WTC11 (cell line): ENCODE data around the gene JAZF1. TPM values are rescaled to one million over a fixed set of nuclear protein-coding genes. Genes with fewer than 3 reads are reported as not detected.

Experiments
- ATAC-seq: fragments of 200-7000 bp; cut with Tn5 transposase; 2 replicates; pipeline ENCODE4 v1.10.0; 2021; ENCODE audit warnings: mild to moderate bottlenecking, moderate library complexity
- CTCF ChIA-PET: fragments of 300-600 bp; sonication (Branson Sonifier 250); formaldehyde crosslinking; loops from one replicate; lab custom pipeline; 2021; ENCODE audit warnings: antibody characterized with exemption; lab: Charles Lee
- POLR2A ChIA-PET: fragments of 350-600 bp; sonication (Branson Sonifier 250); formaldehyde crosslinking; loops from one replicate; lab custom pipeline; 2021; ENCODE audit warnings: antibody characterized with exemption; lab: Charles Lee
- DNase-seq: peaks from one replicate; pipeline ENCODE4 v3.0.0; 2021; ENCODE audit warnings: low spot score
- H3K27ac Mint-ChIP-seq: 2 replicates; pipeline ENCODE4 v1.8.0; 2021; ENCODE audit warnings: mixed read lengths
- H3K27me3 Mint-ChIP-seq: 2 replicates; pipeline ENCODE4 v1.8.0; 2021; ENCODE audit warnings: low read depth, mild to moderate bottlenecking, moderate library complexity, mixed read lengths
- H3K36me3 Mint-ChIP-seq: 2 replicates; pipeline ENCODE4 v1.8.0; 2021; ENCODE audit warnings: mixed read lengths
- H3K4me1 Mint-ChIP-seq: 2 replicates; pipeline ENCODE4 v1.8.0; 2022; ENCODE audit warnings: mixed read lengths
- H3K4me3 Mint-ChIP-seq: 2 replicates; pipeline ENCODE4 v1.8.0; 2021; ENCODE audit warnings: mild to moderate bottlenecking, moderate library complexity, mixed read lengths
- H3K9me3 Mint-ChIP-seq: 2 replicates; pipeline ENCODE4 v1.8.0; 2021; ENCODE audit warnings: mixed read lengths
- AFF4 ChIP-seq: sonication (generic); formaldehyde crosslinking; IDR thresholded peaks from 2 replicates; pipeline ENCODE4 v1.8.1; 2023; ENCODE audit warnings: mild to moderate bottlenecking, missing genetic modification reagents, borderline replicate concordance
- AR ChIP-seq: fragments of 250-450 bp; sonication (Bioruptor Pico); IDR thresholded peaks from 2 replicates; pipeline ENCODE4 v1.9.0; 2021; ENCODE audit warnings: mild to moderate bottlenecking
- ATF2 ChIP-seq: sonication (generic); formaldehyde crosslinking; IDR thresholded peaks from 2 replicates; pipeline ENCODE4 v1.8.1; 2022; ENCODE audit warnings: low read depth, missing genetic modification reagents, borderline replicate concordance
- CBFB ChIP-seq: sonication (generic); formaldehyde crosslinking; IDR thresholded peaks from 2 replicates; pipeline ENCODE4 v1.8.1; 2022; ENCODE audit warnings: mild to moderate bottlenecking, low read depth, missing genetic modification reagents
- CREB1 ChIP-seq: sonication (generic); formaldehyde crosslinking; IDR thresholded peaks from 2 replicates; pipeline ENCODE4 v1.8.0; 2023; ENCODE audit warnings: mild to moderate bottlenecking, missing genetic modification reagents
- E2F4 ChIP-seq: sonication (generic); formaldehyde crosslinking; IDR thresholded peaks from 2 replicates; pipeline ENCODE4 v1.8.1; 2022; ENCODE audit warnings: low read depth, mild to moderate bottlenecking, moderate library complexity, missing genetic modification reagents, borderline replicate concordance
- ERG ChIP-seq: fragments of 250-450 bp; sonication (Bioruptor Pico); IDR thresholded peaks from 2 replicates; pipeline ENCODE4 v1.8.0; 2021; ENCODE audit warnings: mild to moderate bottlenecking
- ESRRA ChIP-seq: sonication (generic); formaldehyde crosslinking; IDR thresholded peaks from 2 replicates; pipeline ENCODE4 v1.8.1; 2022; ENCODE audit warnings: mild to moderate bottlenecking, missing genetic modification reagents, borderline replicate concordance
- FOXP4 ChIP-seq: sonication (generic); formaldehyde crosslinking; IDR thresholded peaks from 2 replicates; pipeline ENCODE4 v1.8.0; 2022; ENCODE audit warnings: mild to moderate bottlenecking, missing genetic modification reagents
- JUN ChIP-seq: sonication (generic); formaldehyde crosslinking; IDR thresholded peaks from 2 replicates; pipeline ENCODE4 v1.8.0; 2023; ENCODE audit warnings: mild to moderate bottlenecking, missing genetic modification reagents
- MAX ChIP-seq: sonication (generic); formaldehyde crosslinking; IDR thresholded peaks from 2 replicates; pipeline ENCODE4 v1.8.0; 2022; ENCODE audit warnings: mild to moderate bottlenecking, missing genetic modification reagents
- MXD4 ChIP-seq: fragments of 250-450 bp; sonication (Bioruptor Pico); IDR thresholded peaks from 2 replicates; pipeline ENCODE4 v1.8.0; 2021; ENCODE audit warnings: mild to moderate bottlenecking, moderate library complexity, borderline replicate concordance
- NFE2L1 ChIP-seq: sonication (generic); formaldehyde crosslinking; IDR thresholded peaks from 2 replicates; pipeline ENCODE4 v1.8.1; 2023; ENCODE audit warnings: missing genetic modification reagents
- PREB ChIP-seq: sonication (generic); formaldehyde crosslinking; IDR thresholded peaks from 2 replicates; pipeline ENCODE4 v1.8.1; 2022; ENCODE audit warnings: mild to moderate bottlenecking, missing genetic modification reagents, moderate library complexity, borderline replicate concordance
- PRRX2 ChIP-seq: fragments of 250-450 bp; sonication (Bioruptor Pico); IDR thresholded peaks from 2 replicates; pipeline ENCODE4 v1.8.0; 2021; ENCODE audit warnings: mild to moderate bottlenecking
- SMAD4 ChIP-seq: sonication (generic); formaldehyde crosslinking; IDR thresholded peaks from 2 replicates; pipeline ENCODE4 v1.8.0; 2022; ENCODE audit warnings: mild to moderate bottlenecking, missing genetic modification reagents
- SOX15 ChIP-seq: fragments of 250-450 bp; sonication (Bioruptor Pico); IDR thresholded peaks from 2 replicates; pipeline ENCODE4 v1.9.0; 2021; ENCODE audit warnings: mild to moderate bottlenecking
- TCF7 ChIP-seq: sonication (generic); formaldehyde crosslinking; IDR thresholded peaks from 2 replicates; pipeline ENCODE4 v1.8.0; 2022; ENCODE audit warnings: mild to moderate bottlenecking, low read depth, missing genetic modification reagents, moderate library complexity
- TEAD4 ChIP-seq: sonication (generic); formaldehyde crosslinking; IDR thresholded peaks from 2 replicates; pipeline ENCODE4 v1.8.0; 2022; ENCODE audit warnings: mild to moderate bottlenecking, missing genetic modification reagents
- TP53 ChIP-seq: sonication (generic); formaldehyde crosslinking; IDR thresholded peaks from 2 replicates; pipeline ENCODE4 v1.8.1; 2023; ENCODE audit warnings: mild to moderate bottlenecking, missing genetic modification reagents
- ZNF121 ChIP-seq: sonication (generic); formaldehyde crosslinking; IDR thresholded peaks from 2 replicates; pipeline ENCODE4 v1.8.0; 2023; ENCODE audit warnings: missing genetic modification reagents
- ZNF232 ChIP-seq: sonication (generic); formaldehyde crosslinking; IDR thresholded peaks from 2 replicates; pipeline ENCODE4 v1.8.0; 2022; ENCODE audit warnings: mild to moderate bottlenecking, missing genetic modification reagents
- total RNA-seq: library from RNA; stranded (reverse); gene quantifications from 3 replicates; pipeline ENCODE4 v1.2.3, GENCODE V29; 2021

Gene JAZF1
- total RNA-seq, 1 experiment from 2014 or later = 19.0 TPM

GRCh38 chr7:27995228-27995627, 185.4 kb downstream of the JAZF1 start (continued):
- TF ChIP-seq ATF2 (no peak), ESRRA (no peak), AR (CRISPR knock-in tag) (no peak), ZNF121 (no peak), SMAD4 (no peak), NFE2L1 (CRISPR knock-in tag) (no peak), E2F4 (no peak)

- Mint-ChIP-seq H3K4me1 (peaks cover 12% of the 10 kb centered on the region), H3K4me3 (no peak overlapping the region), H3K27ac (no peak overlapping the region), H3K9me3 (no peaks in the 10 kb centered on the region), H3K36me3 (peaks cover 12% of the 10 kb centered on the region), H3K27me3 (no peaks in the 10 kb centered on the region)
- ChIA-PET CTCF (interaction anchor here (0.6 kb wide), 1 partner anchor 99 kb away, joined by 3 read pairs; no protein-coding TSS in a partner anchor), POLR2A (no interaction called here)
- DNase-seq (no peak), ATAC-seq (no peak)
- TF ChIP-seq TP53 (CRISPR knock-in tag) (no peak), CBFB (no peak), ERG (no peak), FOXP4 (no peak), PRRX2 (CRISPR knock-in tag) (no peak), E2F4 (no peak), CREB1 (CRISPR knock-in tag) (no peak), TEAD4 (no peak), MXD4 (CRISPR knock-in tag) (no peak), JUN (no peak), ZNF232 (CRISPR knock-in tag) (no peak), MAX (CRISPR knock-in tag) (no peak), SOX15 (CRISPR knock-in tag) (no peak), PREB (no peak), TCF7 (no peak), SMAD4 (no peak), AFF4 (CRISPR knock-in tag) (no peak)
Observed at GRCh38 chr7:27994639-27995038, 186.0 kb downstream of the JAZF1 start.
